SK-MEL-5 (cell line): ENCODE data around the gene DOHH. TPM values are rescaled to one million over a fixed set of nuclear protein-coding genes. Genes with fewer than 3 reads are reported as not detected.

ENCODE experiments used
- DNase-seq: peaks from one replicate; pipeline ENCODE4 v3.0.0-alpha.2; 2016; ENCODE audit warnings: low read depth, low spot score
- in situ Hi-C: cut with HindIII; loops from 2 replicates; pipeline ENCODE4 v1.10.0; 2016; ENCODE audit warnings: low sequenced_read_pairs, high pct_unique_total_duplicates, low pct_unique_long_range_greater_than_20kb
- small RNA-seq, 2 experiments: library from RNA; depleted of rRNA; stranded (forward); fragments of <200 nt; gene quantifications; one replicate each; pipeline ENCODE3, GENCODE V24; 2014
- total RNA-seq: library from RNA; depleted of rRNA; stranded (reverse); fragments of >200 nt; shearing (Covaris generic); gene quantifications from 2 replicates; pipeline ENCODE4 v1.2.3, GENCODE V29; 2014; rRNA removed

The DOHH gene
- total RNA-seq, 1 experiment from 2014 or later: 13.4 TPM

- DNase-seq: no peak
- in situ Hi-C loops: no loop called here
These were observed 58.5 kb downstream of the DOHH start for GRCh38 chr19:3441986-3442329.

GRCh38 chr19:3441089-3441985 lies 59.1 kb downstream of the DOHH start:
- in situ Hi-C loops: no loop called here

More at GRCh38 chr19:3441089-3441985, 59.1 kb downstream of the DOHH start:
- DNase-seq: no peak

Small RNAs within 50 kb of the gene (small RNA-seq; reads per million reads assigned to genes)
- 0 reads per million in 2 experiments for gene RF00212

Other genes with a start within 250 kb of the DOHH start
- gene NFIC, start 134.1 kb downstream of the DOHH start, total RNA-seq: 4.8 and 5.8 TPM in 2 replicates
- gene SMIM24, start 20.1 kb downstream of the DOHH start, total RNA-seq: not detected in 2 replicates
- gene SMIM44, start 17.2 kb downstream of the DOHH start, total RNA-seq: not detected in 2 replicates
- 22.6 and 26.9 TPM in 2 replicates for gene FZR1, start 5.6 kb upstream of the DOHH start, total RNA-seq
- not detected in 2 replicates for gene TEKTIP1, start 38.5 kb upstream of the DOHH start, total RNA-seq
- gene MFSD12, start 56.9 kb upstream of the DOHH start, total RNA-seq: 2,457 and 2,669 TPM in 2 replicates
- gene HMG20B, start 72.3 kb upstream of the DOHH start, total RNA-seq: 550 and 588 TPM in 2 replicates
- gene GIPC3, start 84.8 kb upstream of the DOHH start, total RNA-seq: 0.29 and 0.45 TPM in 2 replicates
- 0.16 and 0.27 TPM in 2 replicates for gene TBXA2R, start 106.2 kb upstream of the DOHH start, total RNA-seq
- gene CACTIN, start 126.1 kb upstream of the DOHH start, total RNA-seq: 15.2 and 16.6 TPM in 2 replicates
- gene PIP5K1C, start 199.8 kb upstream of the DOHH start, total RNA-seq: 4.9 and 6.7 TPM in 2 replicates
- gene TJP3, start 207.7 kb upstream of the DOHH start, total RNA-seq: 0.13 and 0.21 TPM in 2 replicates